ENCODE results near the gene TIMM50.

DNA sequence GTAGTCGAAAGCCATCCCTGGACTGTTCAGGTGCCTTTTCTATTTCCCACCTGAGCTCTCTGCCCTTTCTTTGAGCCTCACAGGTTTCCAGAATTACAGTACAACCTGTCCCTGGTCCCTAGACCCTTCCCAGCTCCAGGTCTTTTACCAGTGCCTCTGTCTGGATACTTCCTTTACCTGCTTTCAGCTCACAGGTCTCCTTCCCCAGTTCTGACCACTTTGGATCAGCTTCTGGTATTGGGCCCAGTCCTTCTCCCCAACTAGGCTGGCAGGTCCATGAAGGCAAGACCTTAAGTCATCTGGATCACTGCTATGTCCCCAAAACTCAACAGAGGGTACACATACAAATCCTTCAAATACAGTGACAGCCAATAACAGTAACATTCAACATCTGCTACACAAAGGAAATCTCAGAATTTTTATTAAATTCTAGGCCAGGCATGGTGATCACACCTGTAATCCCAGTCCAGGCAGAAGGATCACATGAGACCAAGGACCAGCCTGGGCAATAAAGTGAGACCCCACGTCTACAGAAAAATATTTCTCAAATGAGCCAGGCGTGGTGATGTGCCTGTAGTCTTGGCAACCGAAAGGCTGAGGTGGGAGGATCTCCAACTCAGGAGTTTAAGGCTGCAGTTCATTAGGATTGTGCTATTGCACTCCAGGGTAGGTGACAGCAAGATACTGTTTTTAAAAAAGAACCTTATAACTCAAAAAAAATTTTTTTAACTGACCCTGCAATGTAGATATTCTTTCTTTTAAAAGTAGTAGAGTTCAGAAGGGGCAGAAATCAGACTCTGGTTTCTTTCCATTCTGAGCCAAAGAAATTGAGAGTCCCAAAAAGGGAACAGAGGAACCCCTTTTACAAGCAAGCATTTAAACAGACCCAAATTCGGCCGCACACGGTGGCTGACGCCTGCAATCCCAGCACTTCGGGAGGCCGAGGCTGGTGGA, 46.2 kb upstream of the TIMM50 start:
- TF ChIP-seq, protein P1, sequence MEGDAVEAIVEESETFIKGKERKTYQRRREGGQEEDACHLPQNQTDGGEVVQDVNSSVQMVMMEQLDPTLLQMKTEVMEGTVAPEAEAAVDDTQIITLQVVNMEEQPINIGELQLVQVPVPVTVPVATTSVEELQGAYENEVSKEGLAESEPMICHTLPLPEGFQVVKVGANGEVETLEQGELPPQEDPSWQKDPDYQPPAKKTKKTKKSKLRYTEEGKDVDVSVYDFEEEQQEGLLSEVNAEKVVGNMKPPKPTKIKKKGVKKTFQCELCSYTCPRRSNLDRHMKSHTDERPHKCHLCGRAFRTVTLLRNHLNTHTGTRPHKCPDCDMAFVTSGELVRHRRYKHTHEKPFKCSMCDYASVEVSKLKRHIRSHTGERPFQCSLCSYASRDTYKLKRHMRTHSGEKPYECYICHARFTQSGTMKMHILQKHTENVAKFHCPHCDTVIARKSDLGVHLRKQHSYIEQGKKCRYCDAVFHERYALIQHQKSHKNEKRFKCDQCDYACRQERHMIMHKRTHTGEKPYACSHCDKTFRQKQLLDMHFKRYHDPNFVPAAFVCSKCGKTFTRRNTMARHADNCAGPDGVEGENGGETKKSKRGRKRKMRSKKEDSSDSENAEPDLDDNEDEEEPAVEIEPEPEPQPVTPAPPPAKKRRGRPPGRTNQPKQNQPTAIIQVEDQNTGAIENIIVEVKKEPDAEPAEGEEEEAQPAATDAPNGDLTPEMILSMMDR (conservative IDR thresholded peaks at IDR 0.05) = no peak
- TF ChIP-seq EZH2 (IDR thresholded peaks at IDR 0.05; ENCODE audit: low read depth) = no peak

Measured in PC-9 (cell line).